SK-N-MC (cell line): Measurements from ENCODE around the gene CASP7.

Experiments
- EZH2 ChIP-seq: fragments of 200-600 bp; sonication (generic); IDR thresholded peaks from one replicate; pipeline ENCODE4 v1.6.1; 2017; ENCODE audit warnings: antibody characterized with exemption
- POLR2AphosphoS5 ChIP-seq: IDR thresholded peaks from 2 replicates; pipeline ENCODE4 v1.6.1; 2012; ENCODE audit warnings: mild to moderate bottlenecking, low read depth, low read length, borderline replicate concordance

DNA sequence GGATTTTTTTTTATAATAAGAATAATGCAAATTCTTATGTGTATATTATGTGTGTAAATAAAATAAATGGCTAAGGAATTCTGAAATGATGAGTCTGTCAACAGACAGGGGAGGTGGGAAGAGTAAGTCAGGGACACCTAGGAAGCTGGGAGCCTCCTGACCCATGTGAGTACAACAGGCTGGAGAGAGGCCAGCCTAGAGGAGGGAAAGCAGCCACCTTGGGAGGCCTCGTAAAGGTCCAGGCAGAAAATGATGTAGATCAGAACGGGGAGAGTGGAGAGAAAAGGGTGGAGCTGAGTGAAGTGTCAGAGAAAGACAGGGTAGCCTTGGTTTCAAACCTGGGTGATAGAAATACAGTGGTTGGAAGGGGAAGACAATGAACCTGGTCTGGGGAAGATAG is 22.8 kb upstream of the CASP7 start:
- TF ChIP-seq EZH2 = no peak
- no peak for TF ChIP-seq POLR2AphosphoS5
